ENCODE measurements around the gene IDI1. TPM values are rescaled to one million over a fixed set of nuclear protein-coding genes. Genes with fewer than 3 reads are reported as not detected.

Gene IDI1
- total and polyA plus RNA-seq, 3 donors from 2014 or later, result 36.9 to 52.1 (median 43.7) TPM

- no peak overlapping the region for H3K27ac ChIP-seq
- TF ChIP-seq POLR2A (IDR thresholded peaks at IDR 0.05) (no peak), CTCF (IDR thresholded peaks at IDR 0.05) (no peak)
- no peak overlapping the region for H3K4me3 ChIP-seq
- no peaks in the 10 kb centered on the region for H3K4me1 ChIP-seq
- H3K36me3 ChIP-seq (ENCODE audit: low read depth, missing control alignments), result no peaks in the 10 kb centered on the region
- no peaks in the 10 kb centered on the region for H3K9me3 ChIP-seq
- 87 to 97% methylated on average over 3 to 9 of the region's 9 CpGs for WGBS, 2 donors
- no peaks in the 10 kb centered on the region for H3K27me3 ChIP-seq
- intact Hi-C loops (cut with DNase I; ENCODE audit: low total_unique reads), result no loop called here
- no peak for DNase-seq
Observed at GRCh38 chr10:1003884-1004670, 44.8 kb downstream of the IDI1 start.

- no peak for DNase-seq
- TF ChIP-seq POLR2A (IDR thresholded peaks at IDR 0.05) (no peak), CTCF (IDR thresholded peaks at IDR 0.05) (no peak)
- intact Hi-C loops (cut with DNase I; ENCODE audit: low total_unique reads), result no loop called here
- Histone ChIP-seq H3K27ac (no peak overlapping the region), H3K4me1 (no peaks in the 10 kb centered on the region), H3K4me3 (no peak overlapping the region), H3K9me3 (no peaks in the 10 kb centered on the region), H3K27me3 (no peaks in the 10 kb centered on the region), H3K36me3 (ENCODE audit: low read depth, missing control alignments) (no peaks in the 10 kb centered on the region)
- WGBS, 2 donors, result 97 to 98% methylated on average over 5 of the region's 5 CpGs
Observed at GRCh38 chr10:1002425-1003006, 46.4 kb downstream of the IDI1 start.

GRCh38 chr10:997266-998022 is 51.5 kb downstream of the IDI1 start:
- 83 to 84% methylated on average over 19 of the region's 19 CpGs for WGBS, 2 donors
- intact Hi-C loops (cut with DNase I; ENCODE audit: low total_unique reads), result no loop called here
- DNase-seq, result no peak
- H3K4me1 ChIP-seq, result no peaks in the 10 kb centered on the region
- H3K27ac ChIP-seq, result no peak overlapping the region
- no peak overlapping the region for H3K4me3 ChIP-seq
- no peaks in the 10 kb centered on the region for H3K27me3 ChIP-seq
- no peaks in the 10 kb centered on the region for H3K9me3 ChIP-seq
- no peak for TF ChIP-seq POLR2A (IDR thresholded peaks at IDR 0.05)
- TF ChIP-seq CTCF (IDR thresholded peaks at IDR 0.05), result no peak
- no peaks in the 10 kb centered on the region for H3K36me3 ChIP-seq (ENCODE audit: low read depth, missing control alignments)

GRCh38 chr10:996031-996430 is 52.9 kb downstream of the IDI1 start:
- Histone ChIP-seq H3K9me3 (no peaks in the 10 kb centered on the region), H3K27me3 (no peaks in the 10 kb centered on the region), H3K36me3 (ENCODE audit: low read depth, missing control alignments) (no peaks in the 10 kb centered on the region), H3K4me1 (no peaks in the 10 kb centered on the region), H3K27ac (no peak overlapping the region), H3K4me3 (no peak overlapping the region)
- TF ChIP-seq POLR2A (IDR thresholded peaks at IDR 0.05) (no peak), CTCF (IDR thresholded peaks at IDR 0.05) (no peak)
- intact Hi-C loops (cut with DNase I; ENCODE audit: low total_unique reads), result no loop called here
- 94 to 97% methylated on average over 12 of the region's 12 CpGs for WGBS, 2 donors
- no peak for DNase-seq
